ENCODE data around the gene PCSK4.
"Not testable (repeated sequence)": the region's sequence is repeated elsewhere in the genome, so short reads cannot be mapped to it uniquely, and the experiment has no call there.

The PCSK4 gene

GRCh38 chr19:1486720-1487575 lies 3.2 kb downstream of the PCSK4 start:
- no peak for DNase-seq (ENCODE audit: low spot score)

- DNase-seq (ENCODE audit: low spot score) = no peak
These were observed 6.1 kb downstream of the PCSK4 start for GRCh38 chr19:1483979-1484428.

- no peak for DNase-seq (ENCODE audit: low spot score)
These were observed 6.8 kb downstream of the PCSK4 start for GRCh38 chr19:1483131-1483978.

- DNase-seq (ENCODE audit: low spot score) = peak; percentile 19
These were observed 7.6 kb downstream of the PCSK4 start for GRCh38 chr19:1482361-1483130.

GRCh38 chr19:1481893-1482360 lies 8.2 kb downstream of the PCSK4 start:
- peak; percentile 26 for DNase-seq (ENCODE audit: low spot score)

GRCh38 chr19:1481224-1481892 lies 8.8 kb downstream of the PCSK4 start:
- DNase-seq (ENCODE audit: low spot score) = no peak

GRCh38 chr19:1478934-1479707 lies 11.0 kb downstream of the PCSK4 start, which contains the start of gene C19orf25:
Gene C19orf25 (minus strand): TSS chr19:1479215. CDS start chr19:1478903, 312 bp downstream.
- DNase-seq (ENCODE audit: low spot score) = peak; percentile 84

- DNase-seq (ENCODE audit: low spot score) = not testable (repeated sequence)
These were observed 13.1 kb downstream of the PCSK4 start for GRCh38 chr19:1477056-1477455.

GRCh38 chr19:1475751-1476437 lies 14.3 kb downstream of the PCSK4 start:
- no peak for DNase-seq (ENCODE audit: low spot score)

GRCh38 chr19:1474765-1475351 lies 15.3 kb downstream of the PCSK4 start:
- DNase-seq (ENCODE audit: low spot score) = no peak

- DNase-seq (ENCODE audit: low spot score) = no peak
These were observed 16.0 kb downstream of the PCSK4 start for GRCh38 chr19:1474011-1474764.

GRCh38 chr19:1473085-1473851 lies 16.9 kb downstream of the PCSK4 start:
- no peak for DNase-seq (ENCODE audit: low spot score)

GRCh38 chr19:1472231-1473084 lies 17.7 kb downstream of the PCSK4 start:
- no peak for DNase-seq (ENCODE audit: low spot score)

- no peak for DNase-seq (ENCODE audit: low spot score)
These were observed 18.5 kb downstream of the PCSK4 start for GRCh38 chr19:1471515-1472160.

- DNase-seq (ENCODE audit: low spot score) = peak; percentile 60
These were observed 19.1 kb downstream of the PCSK4 start for GRCh38 chr19:1471010-1471514.

- DNase-seq (ENCODE audit: low spot score) = peak; percentile 67
These were observed 19.7 kb downstream of the PCSK4 start for GRCh38 chr19:1470305-1471009.

Data from SW480 (cell line).